ENCODE results near the gene PPP5C.

Gene PPP5C

GRCh38 chr19:46392252-46392801, 45.4 kb downstream of the PPP5C start:
- Histone ChIP-seq H3K4me1 (ENCODE audit: insufficient read depth, low read length, poor library complexity, severe bottlenecking) (no peaks in the 10 kb centered on the region), H3K4me2 (ENCODE audit: low read depth, low read length, poor library complexity, severe bottlenecking) (no peak overlapping the region), H3K9ac (ENCODE audit: low read depth, low read length, poor library complexity, severe bottlenecking) (no peak overlapping the region), H3K79me2 (ENCODE audit: insufficient read depth, low read length) (no peaks in the 10 kb centered on the region), H3K9me3 (ENCODE audit: insufficient read depth, low read depth, low read length) (no peaks in the 10 kb centered on the region), H3K27me3 (ENCODE audit: insufficient read depth, low read length, poor library complexity, severe bottlenecking) (no peaks in the 10 kb centered on the region), H2AFZ (ENCODE audit: low read length) (no peak overlapping the region), H3K9me2 (replicated peaks; ENCODE audit: low read depth, low read length) (no peaks in the 10 kb centered on the region), H4K20me1 (ENCODE audit: insufficient read depth, low read length, poor library complexity, severe bottlenecking) (no peaks in the 10 kb centered on the region), H3K36me3 (ENCODE audit: insufficient read depth, low read length) (peaks cover 48% of the 10 kb centered on the region; the same call in 1 of the 2 replicates), H3F3A (ENCODE audit: low read depth) (no peaks in the 10 kb centered on the region), H3K4me3 (ENCODE audit: low read length, poor library complexity, severe bottlenecking) (no peak overlapping the region)
- no peak for TF ChIP-seq EZH2phosphoT487 (IDR thresholded peaks at IDR 0.05; ENCODE audit: borderline replicate concordance)
- TF ChIP-seq CTCF (conservative IDR thresholded peaks at IDR 0.05; ENCODE audit: low read length) = no peak

- Histone ChIP-seq H3K9me3 (ENCODE audit: insufficient read depth, low read depth, low read length) (no peaks in the 10 kb centered on the region), H3K36me3 (ENCODE audit: insufficient read depth, low read length) (peaks cover 43% of the 10 kb centered on the region; the same call in 1 of the 2 replicates), H3K79me2 (ENCODE audit: insufficient read depth, low read length) (no peaks in the 10 kb centered on the region), H3K4me1 (ENCODE audit: insufficient read depth, low read length, poor library complexity, severe bottlenecking) (no peaks in the 10 kb centered on the region), H3K9ac (ENCODE audit: low read depth, low read length, poor library complexity, severe bottlenecking) (no peak overlapping the region), H3K27me3 (ENCODE audit: insufficient read depth, low read length, poor library complexity, severe bottlenecking) (no peaks in the 10 kb centered on the region), H3K9me2 (replicated peaks; ENCODE audit: low read depth, low read length) (no peaks in the 10 kb centered on the region), H2AFZ (ENCODE audit: low read length) (no peak overlapping the region), H3K4me3 (ENCODE audit: low read length, poor library complexity, severe bottlenecking) (no peak overlapping the region), H3K4me2 (ENCODE audit: low read depth, low read length, poor library complexity, severe bottlenecking) (no peak overlapping the region), H4K20me1 (ENCODE audit: insufficient read depth, low read length, poor library complexity, severe bottlenecking) (no peaks in the 10 kb centered on the region), H3F3A (ENCODE audit: low read depth) (no peaks in the 10 kb centered on the region)
- TF ChIP-seq EZH2phosphoT487 (IDR thresholded peaks at IDR 0.05; ENCODE audit: borderline replicate concordance) (no peak), CTCF (conservative IDR thresholded peaks at IDR 0.05; ENCODE audit: low read length) (no peak)
These were observed 46.0 kb downstream of the PPP5C start for GRCh38 chr19:46392837-46393236.

GRCh38 chr19:46393456-46394401, 46.8 kb downstream of the PPP5C start:
- Histone ChIP-seq H3K4me2 (ENCODE audit: low read depth, low read length, poor library complexity, severe bottlenecking) (no peak overlapping the region), H3K79me2 (ENCODE audit: insufficient read depth, low read length) (no peaks in the 10 kb centered on the region), H3K4me3 (ENCODE audit: low read length, poor library complexity, severe bottlenecking) (no peak overlapping the region), H3K27me3 (ENCODE audit: insufficient read depth, low read length, poor library complexity, severe bottlenecking) (no peaks in the 10 kb centered on the region), H3K9ac (ENCODE audit: low read depth, low read length, poor library complexity, severe bottlenecking) (no peak overlapping the region), H3K9me3 (ENCODE audit: insufficient read depth, low read depth, low read length) (no peaks in the 10 kb centered on the region), H4K20me1 (ENCODE audit: insufficient read depth, low read length, poor library complexity, severe bottlenecking) (no peaks in the 10 kb centered on the region), H3K4me1 (ENCODE audit: insufficient read depth, low read length, poor library complexity, severe bottlenecking) (no peaks in the 10 kb centered on the region), H2AFZ (ENCODE audit: low read length) (no peak overlapping the region), H3K36me3 (ENCODE audit: insufficient read depth, low read length) (peaks cover 36% of the 10 kb centered on the region; the same call in 1 of the 2 replicates), H3F3A (ENCODE audit: low read depth) (no peaks in the 10 kb centered on the region), H3K9me2 (replicated peaks; ENCODE audit: low read depth, low read length) (no peaks in the 10 kb centered on the region)
- no peak for TF ChIP-seq CTCF (conservative IDR thresholded peaks at IDR 0.05; ENCODE audit: low read length)
- TF ChIP-seq EZH2phosphoT487 (IDR thresholded peaks at IDR 0.05; ENCODE audit: borderline replicate concordance) = no peak
